Measurements from ENCODE around the gene NATD1.

NATD1 gene, protein sequence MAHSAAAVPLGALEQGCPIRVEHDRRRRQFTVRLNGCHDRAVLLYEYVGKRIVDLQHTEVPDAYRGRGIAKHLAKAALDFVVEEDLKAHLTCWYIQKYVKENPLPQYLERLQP

GRCh38 chr17:21252796-21253645, at the start of gene NATD1:
Gene NATD1, minus strand, starts transcription at chr17:21253410. Its CDS starts 146 bp downstream, at chr17:21253264.
- DNase-seq, result peak; percentile 44 to 67

- no peak for DNase-seq
Measured at GRCh38 chr17:21301593-21302550, 48.7 kb upstream of the NATD1 start.

DNA sequence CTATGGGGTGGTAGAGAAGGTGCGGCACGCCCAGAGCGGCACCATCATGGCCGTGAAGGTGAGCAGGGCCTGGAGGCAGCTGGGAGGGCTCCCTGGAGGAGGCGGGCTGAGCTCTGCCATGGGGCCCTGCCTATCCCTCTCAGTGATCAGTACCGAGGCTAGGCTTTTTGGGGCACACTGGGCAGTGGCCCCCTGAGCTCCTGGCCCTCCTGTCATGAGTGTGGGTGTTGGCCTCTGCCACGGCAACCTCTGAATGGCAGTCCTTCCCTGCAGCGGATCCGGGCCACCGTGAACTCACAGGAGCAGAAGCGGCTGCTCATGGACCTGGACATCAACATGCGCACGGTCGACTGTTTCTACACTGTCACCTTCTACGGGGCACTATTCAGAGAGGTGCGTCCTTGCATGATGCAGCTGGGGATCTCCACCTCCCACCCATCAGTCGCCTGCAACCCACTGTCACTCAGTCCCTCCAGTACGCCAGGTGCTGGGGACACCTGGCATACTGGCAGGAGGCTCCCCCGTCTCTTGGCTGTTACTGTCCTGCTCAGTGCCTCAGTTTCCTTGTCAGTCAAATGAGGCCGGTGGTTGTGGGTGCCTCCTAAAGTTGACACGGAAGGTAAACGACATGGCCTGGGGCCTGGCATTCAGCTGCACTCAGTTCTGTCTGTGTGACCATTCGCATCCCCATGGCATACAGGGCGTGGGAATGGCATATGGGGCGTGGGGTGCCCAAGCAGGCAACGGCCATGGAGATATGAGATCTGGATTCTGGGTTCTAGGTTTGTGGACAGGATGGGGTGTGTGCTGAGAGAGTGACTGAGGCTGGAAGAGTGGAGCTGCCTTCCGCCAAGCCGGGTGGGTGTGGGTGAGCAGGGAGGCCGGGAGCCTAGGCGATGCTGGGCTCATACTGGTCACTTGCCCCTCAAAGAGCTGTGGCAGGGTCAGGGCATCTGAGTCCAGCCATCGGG, 47.7 kb upstream of the NATD1 start:
- no peak for DNase-seq

DNA sequence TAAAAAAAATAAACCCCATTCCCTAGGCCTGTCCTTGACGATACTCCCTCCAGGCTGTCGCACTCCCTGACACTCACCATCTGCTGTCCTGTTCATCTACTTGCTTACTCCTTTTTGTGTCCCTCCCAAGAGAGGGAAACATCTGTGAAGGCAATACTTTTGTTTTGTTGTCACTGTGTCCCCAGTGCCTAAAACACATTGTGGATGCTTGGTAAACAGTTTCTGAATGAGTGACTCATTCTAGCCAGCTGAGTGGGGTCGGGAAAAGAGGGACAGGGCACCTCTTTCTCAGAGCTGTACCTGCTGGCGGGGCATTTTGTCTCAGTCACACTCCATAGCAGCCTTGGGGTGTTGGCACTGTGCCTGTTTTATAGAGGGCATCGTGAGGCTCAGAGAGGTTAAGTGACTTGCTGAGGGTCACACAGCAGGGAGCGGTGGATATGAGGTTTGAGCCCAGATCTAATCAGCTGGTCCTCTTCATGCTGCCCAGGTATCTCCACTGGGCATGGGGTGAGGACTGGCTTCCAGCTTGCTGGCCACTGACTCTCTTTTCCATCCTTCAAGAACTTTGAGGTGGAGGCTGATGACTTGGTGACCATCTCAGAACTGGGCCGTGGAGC, 46.9 kb upstream of the NATD1 start:
- no peak for DNase-seq

- no peak for DNase-seq
Measured at GRCh38 chr17:21298983-21299519, 45.8 kb upstream of the NATD1 start.

GRCh38 chr17:21298056-21298982, 45.1 kb upstream of the NATD1 start:
- DNase-seq, result no peak

DNA sequence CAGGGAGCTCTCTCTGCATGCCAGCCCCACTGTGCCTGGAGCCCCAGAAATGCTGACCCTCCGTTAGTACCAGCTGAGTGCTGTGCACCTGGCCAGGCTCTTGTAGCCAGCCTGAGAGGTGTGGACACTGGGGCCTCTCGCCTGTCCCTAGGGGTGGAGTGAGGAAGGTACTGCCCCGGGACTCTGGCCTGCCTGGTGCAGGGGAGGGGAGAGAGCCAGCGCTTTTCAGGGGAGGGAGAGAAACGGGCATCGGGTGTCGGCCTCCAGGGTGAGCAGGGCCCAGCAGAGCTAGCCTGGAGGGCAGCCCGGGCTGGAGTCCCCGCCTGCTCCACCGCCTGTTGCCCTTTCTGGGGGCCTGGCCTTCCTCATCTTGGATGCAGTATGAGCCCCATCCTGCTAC, 44.4 kb upstream of the NATD1 start:
- no peak for DNase-seq

DNA sequence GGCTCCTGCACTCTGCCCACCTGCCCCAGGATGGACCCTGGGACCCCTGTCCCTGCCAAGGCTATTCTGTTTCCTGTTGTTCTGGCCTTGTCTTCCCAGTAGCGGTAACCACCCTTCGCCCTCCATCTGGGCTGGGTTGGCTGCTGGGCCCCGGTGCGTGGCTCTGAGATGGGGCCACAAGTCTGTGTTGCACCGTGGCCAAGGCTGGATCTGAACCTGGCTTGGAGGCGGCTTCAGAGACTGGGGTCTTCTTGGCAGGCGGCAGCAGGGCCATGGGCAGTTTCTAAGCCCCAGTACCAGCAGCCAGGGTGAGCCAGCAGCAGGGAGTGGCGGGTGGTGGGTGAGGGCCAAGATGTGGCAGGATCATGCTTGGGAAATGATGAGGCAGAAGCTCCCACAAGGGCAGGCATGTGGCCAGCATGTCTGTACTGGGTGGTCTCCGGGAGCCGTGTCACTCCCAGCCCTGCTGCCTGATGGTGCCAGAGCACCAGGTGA, 43.9 kb upstream of the NATD1 start:
- DNase-seq, result peak in 1 of 2 experiments; percentile 40

DNA sequence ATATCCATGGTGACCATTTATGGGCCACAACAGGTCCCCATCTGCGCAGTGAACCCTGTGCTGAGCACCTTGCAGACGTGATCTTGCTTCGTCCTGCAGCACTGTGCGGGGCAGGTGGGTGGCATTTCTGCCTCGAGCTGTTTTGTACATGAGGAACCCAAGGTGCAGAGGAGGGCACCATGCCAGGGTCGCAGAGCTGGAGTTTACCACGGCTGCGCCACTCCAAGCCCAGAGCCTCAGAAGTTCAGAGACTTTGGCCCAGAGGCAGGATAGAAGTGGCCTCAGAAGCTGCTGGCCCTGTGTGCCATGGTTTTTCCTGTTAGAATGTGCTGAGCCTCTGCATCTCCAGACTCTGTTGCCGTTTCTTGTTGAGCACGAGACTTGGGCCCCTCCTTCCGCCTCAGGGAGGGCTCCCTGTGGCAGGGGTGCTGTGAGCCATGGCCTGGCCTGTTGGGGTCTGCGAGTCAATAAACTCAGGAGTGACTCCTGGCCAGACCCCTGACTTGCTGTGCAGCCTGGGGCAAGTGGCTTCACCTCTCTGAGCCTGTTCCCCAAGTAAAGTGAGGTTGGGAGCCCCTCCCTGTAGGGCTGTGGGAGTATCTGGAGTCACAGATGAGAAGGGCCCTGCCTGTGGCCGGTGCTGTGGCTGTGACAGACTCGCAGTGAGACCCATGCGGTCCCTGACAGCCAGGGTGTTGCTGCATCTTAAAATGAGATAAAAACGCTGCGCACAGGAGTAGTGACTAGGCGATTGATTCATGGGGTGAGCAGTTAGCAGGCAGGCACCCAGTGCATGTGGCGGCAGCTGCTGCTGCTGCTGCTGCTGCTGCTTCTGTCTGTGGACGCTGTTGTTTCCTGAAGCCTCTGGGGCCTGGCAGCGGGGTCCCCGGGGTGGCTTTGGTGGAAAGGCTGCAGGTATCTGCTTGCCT, 43.2 kb upstream of the NATD1 start:
- no peak for DNase-seq

DNA sequence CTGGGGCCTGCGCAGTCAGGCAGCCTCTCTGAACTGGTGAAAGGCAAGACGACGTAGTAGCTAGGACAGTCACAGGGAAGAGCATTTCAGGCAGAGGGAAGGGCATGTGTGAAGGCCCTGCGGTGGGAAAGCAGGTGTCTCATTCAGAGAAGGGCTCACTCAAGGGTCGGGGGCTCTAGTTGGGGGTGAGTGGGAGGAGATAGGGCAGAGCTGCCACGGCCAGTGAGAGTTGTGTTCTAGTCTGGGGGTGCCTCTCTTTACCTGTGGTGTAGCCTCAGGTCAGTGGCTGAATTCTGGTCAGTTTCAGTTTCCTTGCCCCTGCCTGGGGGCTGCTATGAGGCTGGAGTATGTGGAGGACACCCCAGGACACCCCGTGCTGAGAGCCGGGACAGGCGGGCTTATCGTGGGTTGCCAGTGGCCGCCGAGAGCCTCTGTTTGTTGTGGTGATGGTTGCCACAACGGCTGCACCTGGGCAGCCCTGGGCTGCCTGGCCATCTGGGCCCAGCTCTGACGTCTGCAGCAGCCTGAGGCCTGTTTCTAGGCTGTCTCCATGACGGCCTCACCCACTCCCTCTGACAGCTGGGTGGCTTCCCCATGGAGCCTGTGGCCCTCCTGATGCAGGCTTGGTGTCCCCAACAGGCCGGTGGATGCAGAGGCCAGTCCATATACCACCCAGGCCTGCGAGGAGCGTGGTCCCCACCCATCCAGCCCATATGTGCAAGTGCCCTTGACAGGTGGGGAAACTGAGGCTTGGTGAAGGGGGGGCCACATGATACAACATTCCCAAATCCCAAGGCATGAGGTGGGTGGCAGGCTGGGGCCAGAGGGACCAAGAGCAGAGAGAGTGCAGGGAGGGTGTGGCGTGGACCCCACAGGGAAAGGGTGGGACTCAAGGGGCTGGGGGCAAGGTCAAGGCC, 42.1 kb upstream of the NATD1 start:
- DNase-seq, result no peak

GRCh38 chr17:21294321-21295035, 41.3 kb upstream of the NATD1 start:
- no peak for DNase-seq

GRCh38 chr17:21293831-21294210, 40.6 kb upstream of the NATD1 start:
- DNase-seq, result no peak

- DNase-seq, result no peak
Measured at GRCh38 chr17:21292867-21293830, 39.9 kb upstream of the NATD1 start.

DNA sequence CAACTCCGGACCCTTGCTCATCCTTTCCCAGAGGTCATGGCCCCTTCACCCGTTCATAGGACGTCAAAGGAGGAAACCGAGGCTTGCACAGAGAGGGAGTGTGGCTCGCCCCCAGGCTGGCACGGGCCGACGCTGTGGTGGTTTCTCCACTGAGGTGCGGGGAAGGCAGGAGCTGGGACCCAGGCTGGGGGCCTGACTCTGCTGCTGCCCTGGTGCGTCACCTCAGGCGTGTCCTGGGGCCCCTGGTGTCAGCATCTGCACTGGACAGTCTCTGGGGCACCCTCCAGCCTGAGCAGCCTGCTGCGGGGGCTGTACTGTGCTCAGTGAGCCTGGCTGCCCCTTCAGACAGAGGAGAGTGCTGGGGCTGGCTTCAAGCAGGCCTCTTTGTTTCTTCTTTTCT, 38.7 kb upstream of the NATD1 start:
- no peak for DNase-seq

DNA sequence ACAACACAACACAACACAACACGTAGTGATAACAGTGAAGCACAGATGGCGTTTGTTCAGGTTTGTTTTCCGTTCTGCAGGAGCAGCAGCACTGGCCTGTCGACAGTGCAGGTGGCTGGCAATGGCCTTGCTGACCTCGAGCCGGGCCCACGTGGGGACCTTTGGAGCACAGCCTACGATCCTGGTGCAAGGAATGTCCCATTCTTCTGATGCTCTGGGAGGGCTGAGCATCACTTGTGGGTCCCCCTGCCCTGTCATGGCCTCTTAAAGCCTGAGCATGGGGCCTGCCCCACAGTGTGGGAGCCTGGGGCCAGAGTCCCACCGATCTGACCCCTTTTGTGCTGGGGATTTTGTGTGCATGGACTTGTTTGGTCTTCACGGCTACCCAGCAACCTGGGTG, 38.1 kb upstream of the NATD1 start:
- DNase-seq, result no peak
